H9 (cell line): ENCODE data around the gene GP1BB. TPM values are rescaled to one million over a fixed set of nuclear protein-coding genes. Genes with fewer than 3 reads are reported as not detected.

ENCODE experiments used
- DNase-seq: peaks from one replicate; pipeline ENCODE4 v3.0.0-alpha.2; 2017
- H2AFZ ChIP-seq: one replicate; pipeline ENCODE4 v1.6.1; 2013; ENCODE audit warnings: mild to moderate bottlenecking, low read length, control low read depth, moderate library complexity
- H2AK5ac ChIP-seq: 2 replicates; pipeline ENCODE4 v1.6.1; 2013; ENCODE audit warnings: low read length, control low read depth, mixed read lengths; ENCODE audit not compliant: insufficient read length
- H2BK120ac ChIP-seq: one replicate; pipeline ENCODE4 v1.6.1; 2013; ENCODE audit warnings: low read depth, mild to moderate bottlenecking, low read length, control low read depth, inconsistent platforms; ENCODE audit not compliant: poor library complexity, severe bottlenecking
- H2BK12ac ChIP-seq: 2 replicates; pipeline ENCODE4 v1.6.1; 2013; ENCODE audit warnings: low read length, control low read depth, mixed read lengths, low read depth; ENCODE audit not compliant: insufficient read length
- H2BK15ac ChIP-seq: 2 replicates; pipeline ENCODE4 v1.6.1; 2013; ENCODE audit warnings: low read depth, low read length, control low read depth
- H2BK20ac ChIP-seq: one replicate; pipeline ENCODE4 v1.6.1; 2013; ENCODE audit warnings: low read depth, mild to moderate bottlenecking, low read length, control low read depth, inconsistent platforms; ENCODE audit not compliant: poor library complexity, severe bottlenecking
- H2BK5ac ChIP-seq: 2 replicates; pipeline ENCODE4 v1.6.1; 2013; ENCODE audit warnings: low read length, control low read depth, mixed read lengths; ENCODE audit not compliant: insufficient read length
- H3K14ac ChIP-seq: 2 replicates; pipeline ENCODE4 v1.6.1; 2013; ENCODE audit warnings: low read length, control low read depth; ENCODE audit not compliant: insufficient read depth
- H3K18ac ChIP-seq: 2 replicates; pipeline ENCODE4 v1.6.1; 2013; ENCODE audit warnings: low read depth, mild to moderate bottlenecking, mixed read lengths, low read length, control low read depth; ENCODE audit not compliant: insufficient read length
- H3K23ac ChIP-seq: 2 replicates; pipeline ENCODE4 v1.6.1; 2013; ENCODE audit warnings: low read length, control low read depth, mixed read lengths, low read depth; ENCODE audit not compliant: insufficient read length
- H3K23me2 ChIP-seq: 2 replicates; pipeline ENCODE4 v1.6.1; 2013; ENCODE audit warnings: low read depth, mild to moderate bottlenecking, mixed read lengths, low read length, control low read depth; ENCODE audit not compliant: insufficient read length, poor library complexity, severe bottlenecking
- H3K27ac ChIP-seq: 2 replicates; pipeline ENCODE4 v1.5.1; 2013; ENCODE audit warnings: low read length, control low read depth, mixed read lengths, low read depth; ENCODE audit not compliant: insufficient read length
- H3K27me3 ChIP-seq: 2 replicates; pipeline ENCODE4 v1.6.1; 2013; ENCODE audit warnings: low read length, control low read depth, inconsistent platforms; ENCODE audit not compliant: insufficient read depth
- H3K4ac ChIP-seq: 2 replicates; pipeline ENCODE4 v1.6.1; 2013; ENCODE audit warnings: low read depth, mild to moderate bottlenecking, control low read depth, inconsistent platforms, low read length, moderate library complexity
- H3K4me1 ChIP-seq: 2 replicates; pipeline ENCODE4 v1.6.1; 2013; ENCODE audit warnings: low read length, control low read depth, inconsistent platforms; ENCODE audit not compliant: insufficient read depth
- H3K4me2 ChIP-seq: 2 replicates; pipeline ENCODE4 v1.6.1; 2013; ENCODE audit warnings: low read length, control low read depth, mixed read lengths; ENCODE audit not compliant: insufficient read length, insufficient read depth
- H3K56ac ChIP-seq: 2 replicates; pipeline ENCODE4 v1.6.1; 2013; ENCODE audit warnings: low read depth, mild to moderate bottlenecking, mixed read lengths, low read length, control low read depth; ENCODE audit not compliant: insufficient read length
- H3K79me1 ChIP-seq: 2 replicates; pipeline ENCODE4 v1.6.1; 2013; ENCODE audit warnings: low read depth, mild to moderate bottlenecking, moderate library complexity, low read length, control low read depth, inconsistent platforms; ENCODE audit not compliant: insufficient read depth, poor library complexity, severe bottlenecking
- H3K79me2 ChIP-seq: 2 replicates; pipeline ENCODE4 v1.6.1; 2013; ENCODE audit warnings: low read length, control low read depth, inconsistent platforms; ENCODE audit not compliant: insufficient read depth
- H3K9ac ChIP-seq: 2 replicates; pipeline ENCODE4 v1.6.1; 2013; ENCODE audit warnings: low read length, control low read depth, mixed read lengths; ENCODE audit not compliant: insufficient read length; ENCODE audit errors: extremely low read depth
- H3K9me3 ChIP-seq: one replicate; pipeline ENCODE4 v1.6.1; 2013; ENCODE audit warnings: low read depth, low read length, inconsistent platforms; ENCODE audit not compliant: control insufficient read depth
- H3T11ph ChIP-seq: one replicate; pipeline ENCODE4 v1.6.1; 2013; ENCODE audit warnings: mild to moderate bottlenecking, low read length, control low read depth, inconsistent platforms
- H4K20me1 ChIP-seq: one replicate; pipeline ENCODE4 v1.6.1; 2013; ENCODE audit not compliant: control insufficient read depth, insufficient read length, insufficient read depth
- H4K5ac ChIP-seq: 2 replicates; pipeline ENCODE4 v1.6.1; 2013; ENCODE audit warnings: low read depth, mild to moderate bottlenecking, mixed read lengths, low read length, control low read depth; ENCODE audit not compliant: insufficient read length
- H4K8ac ChIP-seq: replicated peaks from 2 replicates; pipeline ENCODE4 v1.6.1; 2013; ENCODE audit warnings: low read length, control low read depth, mixed read lengths, low read depth; ENCODE audit not compliant: insufficient read length
- H4K91ac ChIP-seq: 2 replicates; pipeline ENCODE4 v1.6.1; 2013; ENCODE audit warnings: low read depth, mild to moderate bottlenecking, moderate library complexity, mixed read lengths, low read length, control low read depth; ENCODE audit not compliant: insufficient read length
- H3K27ac Mint-ChIP-seq, 3 experiments: 2 replicates in 2 of 3; 3 replicates in 1 of 3; pipeline ENCODE4 v1.8.0; 2020 to 2021; ENCODE audit warnings: mixed read lengths in 3 of 3, mild to moderate bottlenecking in 1 of 3, moderate library complexity in 1 of 3
- H3K27me3 Mint-ChIP-seq: 2 replicates; pipeline ENCODE4 v1.8.0; 2021; ENCODE audit warnings: low read depth, mild to moderate bottlenecking, moderate library complexity, mixed read lengths
- H3K36me3 Mint-ChIP-seq, 3 experiments: 2 replicates in 2 of 3; 3 replicates in 1 of 3; pipeline ENCODE4 v1.8.0; 2020 to 2021; ENCODE audit warnings: low read depth in 3 of 3, mixed read lengths in 3 of 3; ENCODE audit not compliant: insufficient read depth in 1 of 3
- H3K4me1 Mint-ChIP-seq, 2 experiments: 2 replicates each; pipeline ENCODE4 v1.8.0; 2020; ENCODE audit warnings: mixed read lengths in 2 of 2
- H3K4me3 Mint-ChIP-seq, 2 experiments: 2 replicates in 1 of 2; 3 replicates in 1 of 2; pipeline ENCODE4 v1.8.0; 2020 to 2021; ENCODE audit warnings: mild to moderate bottlenecking in 2 of 2, mixed read lengths in 2 of 2, moderate library complexity in 1 of 2
- H3K9me3 Mint-ChIP-seq, 2 experiments: 2 replicates in 1 of 2; 3 replicates in 1 of 2; pipeline ENCODE4 v1.8.0; 2020; ENCODE audit warnings: mild to moderate bottlenecking in 2 of 2, mixed read lengths in 2 of 2, moderate library complexity in 1 of 2
- WGBS: extraction: QIAGEN DNeasy Blood & Tissue Kit; methylation state at CpG from one replicate; pipeline ENCODE4 v1.1.7; 2013; ENCODE audit warnings: missing lambda C conversion rate, low lambda C conversion rate, mixed read lengths; ENCODE audit not compliant: insufficient read length; ENCODE audit errors: extremely low coverage; 5-methylcytosine and 5-hydroxymethylcytosine counted together
- total RNA-seq: library from RNA; stranded (reverse); gene quantifications from 2 replicates; pipeline ENCODE4 v1.2.1, GENCODE V29; 2021
- TF ChIP-seq, protein P1 (sequence below): fragments of 200-600 bp; sonication (generic); conservative IDR thresholded peaks from 3 replicates; pipeline ENCODE4 v1.8.0; 2021; ENCODE audit warnings: antibody characterized with exemption, mild to moderate bottlenecking

Gene GP1BB
- total RNA-seq, 1 experiment from 2014 or later: 3.4 TPM

DNA sequence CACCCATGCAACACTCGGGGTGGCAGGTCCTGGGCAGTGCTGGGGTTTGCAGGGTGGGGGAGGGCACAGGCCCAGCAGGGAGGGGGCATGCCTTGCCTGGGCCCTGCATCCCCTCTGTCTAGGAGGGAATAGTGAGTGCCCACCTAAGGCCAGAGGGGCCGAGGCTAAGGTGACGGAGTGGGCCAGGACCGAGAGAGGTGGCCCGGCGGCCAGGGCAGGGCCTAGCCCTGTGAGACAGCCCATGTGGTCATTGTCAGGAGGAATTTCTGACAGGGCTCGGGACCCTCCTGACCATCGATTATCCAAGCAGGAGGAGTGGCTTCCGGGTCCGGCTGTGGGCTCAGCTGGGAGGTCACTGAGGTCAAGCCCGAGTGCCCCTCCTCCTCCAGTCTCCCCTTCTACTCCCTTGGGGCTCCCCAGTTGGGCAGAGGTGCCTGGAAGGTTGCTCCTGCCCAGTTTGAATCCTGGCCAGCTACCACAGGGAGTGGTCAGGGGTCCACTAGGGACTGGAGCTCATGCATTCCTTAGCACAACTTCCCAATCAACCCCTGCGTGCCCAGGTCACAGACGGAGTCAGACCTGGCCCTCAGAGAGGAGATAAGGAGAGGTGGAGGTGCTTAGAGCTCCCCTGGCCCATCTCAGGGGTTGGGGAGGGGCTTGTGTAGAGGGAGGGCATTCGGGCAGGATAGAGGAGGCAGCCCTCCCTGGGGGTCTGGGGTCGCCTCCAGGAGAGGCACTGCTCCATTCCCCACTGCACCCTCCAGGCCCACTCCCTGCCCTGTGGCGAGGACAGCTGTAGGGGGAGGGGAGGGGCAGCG, 14.7 kb downstream of the GP1BB start:
- Mint-ChIP-seq H3K4me3 (no peak overlapping the region; a peak in 1 of 5 replicates), H3K27me3 (peaks cover 11% of the 10 kb centered on the region), H3K4me1 (peaks cover 6 to 12% of the 10 kb centered on the region in 2 experiments), H3K36me3 (no peaks in the 10 kb centered on the region), H3K9me3 (no peaks in the 10 kb centered on the region), H3K27ac (no peak overlapping the region; a peak in 1 of 7 replicates)
- Histone ChIP-seq H2AFZ (no peak overlapping the region), H3K9ac (no peak overlapping the region), H2BK120ac (no peak overlapping the region), H3K23ac (no peak overlapping the region), H2BK20ac (no peak overlapping the region), H4K91ac (no peak overlapping the region), H2AK5ac (no peak overlapping the region), H4K8ac (no peak overlapping the region), H3K79me2 (no peaks in the 10 kb centered on the region), H3K56ac (no peak overlapping the region), H3K18ac (no peak overlapping the region), H3K27me3 (no peaks in the 10 kb centered on the region), H3K27ac (no peak overlapping the region), H4K5ac (no peak overlapping the region), H3K4me1 (no peaks in the 10 kb centered on the region), H3K23me2 (no peaks in the 10 kb centered on the region), H3K4me2 (no peak overlapping the region), H2BK12ac (no peak overlapping the region), H3K9me3 (no peaks in the 10 kb centered on the region), H4K20me1 (no peaks in the 10 kb centered on the region), H2BK15ac (no peak overlapping the region), H2BK5ac (no peak overlapping the region), H3T11ph (no peak overlapping the region), H3K79me1 (no peaks in the 10 kb centered on the region), H3K4ac (no peak overlapping the region), H3K14ac (no peak overlapping the region)
- DNase-seq: no peak
- TF ChIP-seq, protein P1, sequence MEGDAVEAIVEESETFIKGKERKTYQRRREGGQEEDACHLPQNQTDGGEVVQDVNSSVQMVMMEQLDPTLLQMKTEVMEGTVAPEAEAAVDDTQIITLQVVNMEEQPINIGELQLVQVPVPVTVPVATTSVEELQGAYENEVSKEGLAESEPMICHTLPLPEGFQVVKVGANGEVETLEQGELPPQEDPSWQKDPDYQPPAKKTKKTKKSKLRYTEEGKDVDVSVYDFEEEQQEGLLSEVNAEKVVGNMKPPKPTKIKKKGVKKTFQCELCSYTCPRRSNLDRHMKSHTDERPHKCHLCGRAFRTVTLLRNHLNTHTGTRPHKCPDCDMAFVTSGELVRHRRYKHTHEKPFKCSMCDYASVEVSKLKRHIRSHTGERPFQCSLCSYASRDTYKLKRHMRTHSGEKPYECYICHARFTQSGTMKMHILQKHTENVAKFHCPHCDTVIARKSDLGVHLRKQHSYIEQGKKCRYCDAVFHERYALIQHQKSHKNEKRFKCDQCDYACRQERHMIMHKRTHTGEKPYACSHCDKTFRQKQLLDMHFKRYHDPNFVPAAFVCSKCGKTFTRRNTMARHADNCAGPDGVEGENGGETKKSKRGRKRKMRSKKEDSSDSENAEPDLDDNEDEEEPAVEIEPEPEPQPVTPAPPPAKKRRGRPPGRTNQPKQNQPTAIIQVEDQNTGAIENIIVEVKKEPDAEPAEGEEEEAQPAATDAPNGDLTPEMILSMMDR: no peak
- no CpG with 5 or more reads among the region's 17 CpGs for WGBS
